HAP-1 (cell line): ENCODE data around the gene H19.

Experiments
- DNase-seq, 2 experiments: peaks; one replicate each; pipeline ENCODE4 v3.0.0-alpha.2; 2016 to 2020; ENCODE audit warnings: low spot score in 2 of 2
- H3K27me3 ChIP-seq: fragments of 250-450 bp; sonication (Bioruptor Pico); 2 replicates; pipeline ENCODE4 v1.5.1; 2020; ENCODE audit warnings: low read depth, mild to moderate bottlenecking, moderate library complexity
- H3K36me3 ChIP-seq: fragments of 250-450 bp; sonication (Bioruptor Pico); replicated peaks from 2 replicates; pipeline ENCODE4 v1.5.1; 2020; ENCODE audit warnings: mild to moderate bottlenecking
- H3K4me1 ChIP-seq: fragments of 250-450 bp; sonication (Bioruptor Pico); 2 replicates; pipeline ENCODE4 v1.5.1; 2020; ENCODE audit warnings: mild to moderate bottlenecking
- H3K4me3 ChIP-seq: fragments of 250-450 bp; sonication (Bioruptor Pico); 2 replicates; pipeline ENCODE4 v1.5.1; 2020; ENCODE audit warnings: mild to moderate bottlenecking, moderate library complexity
- H3K9me3 ChIP-seq: fragments of 250-450 bp; sonication (Bioruptor Pico); 2 replicates; pipeline ENCODE4 v1.5.1; 2020; ENCODE audit warnings: mild to moderate bottlenecking, moderate library complexity
- in situ Hi-C: fragments of 300-500 bp; cut with MboI; formaldehyde crosslinking; loops from 3 replicates; pipeline ENCODE4 v1.14.3; 2020; ENCODE audit warnings: low sequenced_read_pairs, inconsistent platforms, mixed read lengths

Gene H19

DNA sequence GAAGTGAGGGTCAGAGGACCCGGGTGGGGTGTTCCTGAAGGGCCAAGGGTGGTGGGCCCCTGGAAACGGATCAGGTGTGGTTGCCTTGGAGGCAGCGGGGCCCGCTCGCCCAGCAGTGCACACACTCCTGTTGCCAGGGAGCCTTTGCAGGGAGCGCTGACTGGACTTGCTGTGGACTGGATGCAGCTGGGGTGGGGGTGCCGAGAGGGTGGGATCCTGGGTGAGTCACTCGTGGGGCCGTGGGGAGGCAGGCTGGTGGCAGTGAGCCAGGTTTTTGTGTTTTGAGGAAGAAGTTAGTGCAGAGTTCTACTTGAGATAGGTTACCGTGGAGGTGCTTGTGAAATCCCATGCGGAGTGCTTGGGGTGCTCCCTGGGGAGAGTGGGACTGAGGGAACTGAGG lies 49.3 kb downstream of the H19 start:
- no peaks in the 10 kb centered on the region for H3K36me3 ChIP-seq
- DNase-seq = no peak
- H3K27me3 ChIP-seq = no peaks in the 10 kb centered on the region
- H3K4me1 ChIP-seq = peaks cover 3% of the 10 kb centered on the region; the same call in 1 of the 2 replicates
- in situ Hi-C loops = no loop called here
- no peaks in the 10 kb centered on the region for H3K9me3 ChIP-seq
- no peak overlapping the region for H3K4me3 ChIP-seq

DNA sequence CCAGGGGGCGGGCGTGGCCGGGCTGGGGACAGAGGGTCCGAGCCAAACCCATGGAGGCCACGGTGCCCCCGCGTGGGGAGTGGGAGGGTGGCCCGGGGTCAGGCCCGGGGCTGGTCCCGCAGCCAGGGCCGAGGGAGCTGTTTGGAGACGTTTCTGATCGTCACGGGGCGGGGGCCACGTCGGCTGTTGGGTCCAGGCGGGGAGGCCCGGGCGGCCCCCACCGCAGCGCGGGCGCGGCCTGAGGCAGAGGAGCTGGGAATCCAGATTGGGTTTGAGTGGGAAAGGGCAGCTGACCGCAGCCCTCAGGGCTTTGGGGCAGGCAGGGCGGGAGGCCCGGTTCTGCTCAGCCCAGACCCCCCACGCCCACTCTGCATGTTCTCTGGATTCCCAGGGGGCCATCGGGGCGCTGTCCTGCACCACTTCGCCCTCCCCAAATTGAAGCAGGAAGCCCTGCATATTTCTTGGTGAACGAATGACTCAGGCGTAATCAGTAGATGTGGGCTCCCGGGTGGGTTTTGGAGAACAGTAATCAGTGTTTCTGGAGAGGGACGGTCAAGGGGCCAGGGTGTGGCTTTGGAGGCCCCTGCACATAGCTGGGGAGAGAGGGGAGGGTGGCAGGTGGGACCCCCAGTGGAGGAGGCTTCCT lies 49.9 kb downstream of the H19 start:
- no peak for DNase-seq
- in situ Hi-C loops = no loop called here
- H3K4me3 ChIP-seq = no peak overlapping the region
- H3K9me3 ChIP-seq = no peaks in the 10 kb centered on the region
- peaks cover 3% of the 10 kb centered on the region; the same call in 1 of the 2 replicates for H3K4me1 ChIP-seq
- no peaks in the 10 kb centered on the region for H3K27me3 ChIP-seq
- no peaks in the 10 kb centered on the region for H3K36me3 ChIP-seq

DNA sequence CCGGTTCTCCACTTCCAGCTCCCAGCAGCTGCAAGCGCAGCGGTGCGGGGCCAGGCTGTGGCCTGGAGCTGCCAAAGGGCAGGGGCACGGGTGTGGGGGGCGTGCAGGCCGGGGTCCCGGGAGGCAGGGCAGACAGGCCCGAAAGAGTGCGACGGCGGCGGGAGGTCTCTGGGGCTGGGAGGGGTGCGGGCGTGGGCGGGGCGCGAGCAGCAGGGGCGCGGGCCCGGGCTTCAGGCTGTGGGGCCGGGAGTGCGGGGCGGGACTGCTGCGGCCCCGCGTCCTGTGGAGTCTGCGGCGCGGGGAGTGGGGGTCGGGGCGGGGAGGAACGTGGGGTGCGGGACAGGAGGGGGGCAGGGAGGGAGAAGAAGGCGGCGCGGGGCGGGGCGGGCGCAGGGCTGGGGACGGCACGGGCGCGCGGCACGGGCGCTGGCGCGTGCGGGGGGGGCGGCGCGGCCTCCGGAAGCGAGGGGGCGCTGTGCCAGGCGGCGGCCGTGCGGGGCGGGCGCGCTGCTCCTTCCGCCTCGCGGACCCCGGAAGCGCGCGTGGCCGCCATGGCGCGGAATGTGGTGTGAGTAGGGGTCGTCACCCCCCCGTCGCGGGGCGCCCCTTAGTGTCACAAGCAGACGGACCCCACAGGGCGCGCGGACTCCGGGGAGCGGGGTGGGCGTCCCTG lies 50.7 kb downstream of the H19 start, which contains the start of gene MRPL23:
TSS of gene MRPL23 (plus strand) at position 521 of the 673 bp plus-strand sequence. CDS start at position 552, 31 bp downstream.
- Histone ChIP-seq H3K36me3 (no peaks in the 10 kb centered on the region), H3K27me3 (no peaks in the 10 kb centered on the region), H3K4me1 (peaks cover 3% of the 10 kb centered on the region; the same call in 1 of the 2 replicates), H3K4me3 (no peak within 1 kb of the TSS), H3K9me3 (no peaks in the 10 kb centered on the region)
- no peak for DNase-seq
- in situ Hi-C loops = no loop called here
